ENCODE measurements around the gene TNPO1. TPM values are rescaled to one million over a fixed set of nuclear protein-coding genes. Genes with fewer than 3 reads are reported as not detected.
"Not testable (repeated sequence)": the region's sequence is repeated elsewhere in the genome, so short reads cannot be mapped to it uniquely, and the experiment has no call there.

Gene TNPO1
- total RNA-seq, 1 experiment from 2014 or later: 185 TPM

DNA sequence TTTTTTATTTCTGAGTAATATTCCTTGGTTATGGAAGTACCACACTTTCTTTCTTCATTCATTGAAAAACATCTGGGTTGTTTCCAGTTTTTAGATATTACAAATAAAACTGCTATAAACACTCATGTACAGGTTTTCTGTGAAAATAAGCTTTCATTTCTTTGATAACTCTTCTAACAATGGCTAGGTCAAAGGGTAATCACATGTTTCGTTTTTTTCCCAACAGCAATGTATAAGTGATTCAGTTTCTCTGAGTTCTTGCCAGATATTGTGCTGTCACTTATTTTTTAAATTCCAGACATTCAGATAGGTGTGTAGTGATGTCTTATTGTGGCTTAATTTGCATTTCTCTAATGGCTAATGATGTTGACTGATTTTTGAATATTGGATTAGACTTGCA lies 16.7 kb upstream of the TNPO1 start:
- DNase-seq: no peak
- no peaks in the 10 kb centered on the region for H3K4me1 ChIP-seq (replicated peaks; ENCODE audit: insufficient read depth)
- CTCF ChIA-PET: no interaction called here
- H3K36me3 ChIP-seq (ENCODE audit: low read depth): no peaks in the 10 kb centered on the region
- H3F3A ChIP-seq (ENCODE audit: insufficient read depth, low read depth): no peaks in the 10 kb centered on the region
- H3K4me2 ChIP-seq: no peak overlapping the region
- H4K20me1 ChIP-seq (ENCODE audit: insufficient read depth): no peaks in the 10 kb centered on the region
- H2AFZ ChIP-seq: no peak overlapping the region
- no peaks in the 10 kb centered on the region for H3K79me2 ChIP-seq (ENCODE audit: low read depth)
- no peaks in the 10 kb centered on the region for H3K9me2 ChIP-seq (ENCODE audit: insufficient read depth)
- H3K9me3 ChIP-seq (ENCODE audit: insufficient read depth, low read depth): no peaks in the 10 kb centered on the region
- no peak overlapping the region for H3K4me3 ChIP-seq
- TF ChIP-seq, protein P1, sequence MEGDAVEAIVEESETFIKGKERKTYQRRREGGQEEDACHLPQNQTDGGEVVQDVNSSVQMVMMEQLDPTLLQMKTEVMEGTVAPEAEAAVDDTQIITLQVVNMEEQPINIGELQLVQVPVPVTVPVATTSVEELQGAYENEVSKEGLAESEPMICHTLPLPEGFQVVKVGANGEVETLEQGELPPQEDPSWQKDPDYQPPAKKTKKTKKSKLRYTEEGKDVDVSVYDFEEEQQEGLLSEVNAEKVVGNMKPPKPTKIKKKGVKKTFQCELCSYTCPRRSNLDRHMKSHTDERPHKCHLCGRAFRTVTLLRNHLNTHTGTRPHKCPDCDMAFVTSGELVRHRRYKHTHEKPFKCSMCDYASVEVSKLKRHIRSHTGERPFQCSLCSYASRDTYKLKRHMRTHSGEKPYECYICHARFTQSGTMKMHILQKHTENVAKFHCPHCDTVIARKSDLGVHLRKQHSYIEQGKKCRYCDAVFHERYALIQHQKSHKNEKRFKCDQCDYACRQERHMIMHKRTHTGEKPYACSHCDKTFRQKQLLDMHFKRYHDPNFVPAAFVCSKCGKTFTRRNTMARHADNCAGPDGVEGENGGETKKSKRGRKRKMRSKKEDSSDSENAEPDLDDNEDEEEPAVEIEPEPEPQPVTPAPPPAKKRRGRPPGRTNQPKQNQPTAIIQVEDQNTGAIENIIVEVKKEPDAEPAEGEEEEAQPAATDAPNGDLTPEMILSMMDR (conservative IDR thresholded peaks at IDR 0.05): no peak
- TF ChIP-seq EZH2 (IDR thresholded peaks at IDR 0.05; ENCODE audit: low read depth): no peak
- intact Hi-C loops (cut with micrococcal nuclease; ENCODE audit: unreplicated experiment): no loop called here
- no peak overlapping the region for H3K27ac ChIP-seq
- no TSS peak for BruUV-seq (replicated peaks)
- no peaks in the 10 kb centered on the region for H3K27me3 ChIP-seq (ENCODE audit: insufficient read depth, low read depth)
- POLR2A ChIA-PET (ENCODE audit: unreplicated experiment): interaction anchor here (0.7 kb wide), 1 partner anchor 263 kb away, joined by 3 read pairs; no protein-coding TSS in a partner anchor

DNA sequence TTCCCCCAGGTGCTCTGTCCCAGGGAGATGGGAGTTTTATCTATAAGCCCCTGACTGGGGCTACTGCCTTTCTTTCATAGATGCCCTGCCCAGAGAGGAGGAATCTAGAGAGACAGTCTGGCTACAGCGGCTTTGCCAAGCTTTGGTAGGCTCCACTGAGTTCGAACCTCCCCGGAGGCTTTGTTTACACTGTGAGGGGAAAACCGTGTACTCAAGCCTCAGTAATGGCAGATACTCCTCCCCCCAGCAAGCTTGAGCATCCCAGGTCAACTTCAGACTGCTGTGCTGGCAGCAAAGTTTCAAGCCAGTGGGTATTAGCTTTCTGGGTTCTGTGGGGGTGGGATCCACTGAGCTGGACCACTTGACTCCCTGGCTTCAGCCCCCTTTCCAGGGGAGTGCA lies 7.8 kb upstream of the TNPO1 start:
- CTCF ChIA-PET; H3K27ac ChIP-seq; BruUV-seq (replicated peaks); H3K4me3 ChIP-seq; H3F3A ChIP-seq (ENCODE audit: insufficient read depth, low read depth); H3K9me3 ChIP-seq (ENCODE audit: insufficient read depth, low read depth); H2AFZ ChIP-seq; DNase-seq; H3K4me2 ChIP-seq; H4K20me1 ChIP-seq (ENCODE audit: insufficient read depth); POLR2A ChIA-PET (ENCODE audit: unreplicated experiment); H3K9me2 ChIP-seq (ENCODE audit: insufficient read depth); H3K36me3 ChIP-seq (ENCODE audit: low read depth); H3K4me1 ChIP-seq (replicated peaks; ENCODE audit: insufficient read depth); H3K27me3 ChIP-seq (ENCODE audit: insufficient read depth, low read depth); intact Hi-C loops (cut with micrococcal nuclease; ENCODE audit: unreplicated experiment); H3K79me2 ChIP-seq (ENCODE audit: low read depth): not testable (repeated sequence)

DNA sequence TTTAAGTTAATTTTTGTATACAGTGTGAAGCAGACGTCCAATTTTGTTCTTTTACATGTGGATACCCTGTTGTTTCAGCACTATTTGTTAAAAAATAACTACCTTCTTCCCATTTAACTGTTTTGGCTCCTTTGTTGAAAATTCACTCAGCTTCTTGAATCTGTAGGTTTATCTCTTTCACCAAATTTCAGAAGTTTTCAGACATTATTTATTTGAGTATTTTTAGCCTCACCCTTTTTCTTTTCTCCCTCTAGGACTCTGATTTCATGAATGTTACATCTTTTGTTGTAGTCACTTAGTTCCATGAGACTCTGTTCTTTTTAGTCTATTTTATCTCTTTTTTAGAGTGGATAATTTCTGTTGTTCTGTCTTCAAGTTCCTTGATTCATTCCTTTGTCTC lies 4.6 kb upstream of the TNPO1 start:
- H3K79me2 ChIP-seq (ENCODE audit: low read depth): no peaks in the 10 kb centered on the region
- H3K4me2 ChIP-seq: no peak overlapping the region
- H3K9me3 ChIP-seq (ENCODE audit: insufficient read depth, low read depth): no peaks in the 10 kb centered on the region; the same call in 1 of the 2 replicates
- TF ChIP-seq EZH2 (IDR thresholded peaks at IDR 0.05; ENCODE audit: low read depth): no peak
- TF ChIP-seq, protein P1 (conservative IDR thresholded peaks at IDR 0.05): no peak
- no peak overlapping the region for H3K4me3 ChIP-seq
- ChIA-PET CTCF (no interaction called here), POLR2A (ENCODE audit: unreplicated experiment) (no interaction called here)
- peaks cover 10% of the 10 kb centered on the region for H3F3A ChIP-seq (ENCODE audit: insufficient read depth, low read depth)
- H3K9me2 ChIP-seq (ENCODE audit: insufficient read depth): no peaks in the 10 kb centered on the region
- intact Hi-C loops (cut with micrococcal nuclease; ENCODE audit: unreplicated experiment): loop anchor here (10.0 kb wide), 1 partner anchor 257 kb away; no protein-coding TSS in a partner anchor
- H3K27me3 ChIP-seq (ENCODE audit: insufficient read depth, low read depth): no peaks in the 10 kb centered on the region
- H3K27ac ChIP-seq: no peak overlapping the region
- H4K20me1 ChIP-seq (ENCODE audit: insufficient read depth): no peaks in the 10 kb centered on the region
- H2AFZ ChIP-seq: no peak overlapping the region
- DNase-seq: no peak
- BruUV-seq (replicated peaks): no TSS peak
- peaks cover 16% of the 10 kb centered on the region for H3K4me1 ChIP-seq (replicated peaks; ENCODE audit: insufficient read depth)
- no peaks in the 10 kb centered on the region for H3K36me3 ChIP-seq (ENCODE audit: low read depth)

DNA sequence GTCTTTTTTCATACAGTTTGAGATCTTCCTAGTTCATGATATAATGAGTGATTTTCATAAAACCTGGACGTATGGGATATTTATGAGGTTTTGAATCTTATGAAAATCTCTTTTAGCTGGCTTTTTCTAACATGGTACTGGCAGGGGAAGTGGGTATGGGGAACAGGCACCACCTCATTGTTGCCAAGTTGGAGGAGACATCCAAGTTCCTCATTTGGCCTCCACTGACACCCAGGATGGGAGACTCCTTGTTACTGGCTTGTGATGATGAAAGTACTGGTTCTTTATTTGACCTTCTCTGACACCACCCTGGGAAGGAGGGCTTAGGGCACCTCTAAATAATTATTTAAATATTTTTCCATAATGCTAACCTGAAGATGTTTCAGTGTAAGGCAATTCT lies 4.0 kb upstream of the TNPO1 start:
- H3F3A ChIP-seq (ENCODE audit: insufficient read depth, low read depth): peaks cover 10% of the 10 kb centered on the region
- TF ChIP-seq, protein P1 (conservative IDR thresholded peaks at IDR 0.05): no peak
- TF ChIP-seq EZH2 (IDR thresholded peaks at IDR 0.05; ENCODE audit: low read depth): no peak
- H3K9me2 ChIP-seq (ENCODE audit: insufficient read depth): no peaks in the 10 kb centered on the region
- no peak overlapping the region for H3K4me3 ChIP-seq
- DNase-seq: no peak
- no peaks in the 10 kb centered on the region for H3K36me3 ChIP-seq (ENCODE audit: low read depth)
- H3K4me2 ChIP-seq: no peak overlapping the region
- ChIA-PET POLR2A (ENCODE audit: unreplicated experiment) (no interaction called here), CTCF (no interaction called here)
- no peak overlapping the region for H2AFZ ChIP-seq
- intact Hi-C loops (cut with micrococcal nuclease; ENCODE audit: unreplicated experiment): loop anchor here (10.0 kb wide), 1 partner anchor 258 kb away; no protein-coding TSS in a partner anchor
- H3K27ac ChIP-seq: no peak overlapping the region
- H3K27me3 ChIP-seq (ENCODE audit: insufficient read depth, low read depth): no peaks in the 10 kb centered on the region
- H3K79me2 ChIP-seq (ENCODE audit: low read depth): peaks cover 6% of the 10 kb centered on the region
- H3K4me1 ChIP-seq (replicated peaks; ENCODE audit: insufficient read depth): peaks cover 16% of the 10 kb centered on the region
- H3K9me3 ChIP-seq (ENCODE audit: insufficient read depth, low read depth): no peaks in the 10 kb centered on the region; the same call in 1 of the 2 replicates
- H4K20me1 ChIP-seq (ENCODE audit: insufficient read depth): no peaks in the 10 kb centered on the region
- BruUV-seq (replicated peaks): no TSS peak
